Measurements from ENCODE around the gene YPEL1. TPM values are rescaled to one million over a fixed set of nuclear protein-coding genes. Genes with fewer than 3 reads are reported as not detected.

Gene YPEL1
- total RNA-seq, 1 donor from 2014 or later: 6.0 TPM

DNA sequence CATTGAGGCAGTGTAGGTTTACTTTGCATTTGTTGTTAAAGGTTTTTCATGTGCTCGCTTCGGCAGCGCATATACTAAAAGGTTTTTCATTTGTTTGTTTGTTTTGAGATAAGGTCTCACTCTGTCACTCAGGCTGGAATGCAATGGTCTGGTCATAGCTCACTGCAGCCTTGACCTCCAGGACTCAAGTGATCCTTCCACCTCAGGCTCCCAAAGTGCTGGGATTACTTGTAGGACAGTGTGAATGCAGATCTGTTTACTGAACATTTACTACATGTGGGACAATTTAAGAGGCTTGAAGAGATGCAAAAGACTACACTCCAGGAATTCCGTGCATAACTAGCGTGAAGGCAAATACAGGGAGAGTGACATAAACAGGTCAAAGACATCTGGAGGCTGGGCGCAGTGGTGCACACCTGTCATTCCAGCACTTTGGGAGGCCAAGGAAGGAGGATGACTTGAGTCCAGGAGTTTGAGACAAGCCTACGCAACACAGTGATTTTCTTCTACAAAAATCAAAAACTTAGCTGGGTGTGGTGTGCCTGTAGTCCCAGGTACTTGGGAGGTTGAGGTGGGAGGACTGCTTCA, 34.1 kb downstream of the YPEL1 start:
- Mint-ChIP-seq H3K9me3 (ENCODE audit: low read depth) (no peaks in the 10 kb centered on the region), H3K36me3 (ENCODE audit: low read depth) (no peaks in the 10 kb centered on the region), H3K4me3 (ENCODE audit: unreplicated experiment) (no peak overlapping the region), H3K27ac (ENCODE audit: unreplicated experiment) (no peak overlapping the region), H3K27me3 (ENCODE audit: low read depth) (no peaks in the 10 kb centered on the region), H3K4me1 (ENCODE audit: low read depth) (peaks cover 44% of the 10 kb centered on the region)
- TF ChIP-seq, protein P1, sequence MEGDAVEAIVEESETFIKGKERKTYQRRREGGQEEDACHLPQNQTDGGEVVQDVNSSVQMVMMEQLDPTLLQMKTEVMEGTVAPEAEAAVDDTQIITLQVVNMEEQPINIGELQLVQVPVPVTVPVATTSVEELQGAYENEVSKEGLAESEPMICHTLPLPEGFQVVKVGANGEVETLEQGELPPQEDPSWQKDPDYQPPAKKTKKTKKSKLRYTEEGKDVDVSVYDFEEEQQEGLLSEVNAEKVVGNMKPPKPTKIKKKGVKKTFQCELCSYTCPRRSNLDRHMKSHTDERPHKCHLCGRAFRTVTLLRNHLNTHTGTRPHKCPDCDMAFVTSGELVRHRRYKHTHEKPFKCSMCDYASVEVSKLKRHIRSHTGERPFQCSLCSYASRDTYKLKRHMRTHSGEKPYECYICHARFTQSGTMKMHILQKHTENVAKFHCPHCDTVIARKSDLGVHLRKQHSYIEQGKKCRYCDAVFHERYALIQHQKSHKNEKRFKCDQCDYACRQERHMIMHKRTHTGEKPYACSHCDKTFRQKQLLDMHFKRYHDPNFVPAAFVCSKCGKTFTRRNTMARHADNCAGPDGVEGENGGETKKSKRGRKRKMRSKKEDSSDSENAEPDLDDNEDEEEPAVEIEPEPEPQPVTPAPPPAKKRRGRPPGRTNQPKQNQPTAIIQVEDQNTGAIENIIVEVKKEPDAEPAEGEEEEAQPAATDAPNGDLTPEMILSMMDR (IDR thresholded peaks at IDR 0.05): no peak
- DNase-seq (ENCODE audit: low spot score): no peak

DNA sequence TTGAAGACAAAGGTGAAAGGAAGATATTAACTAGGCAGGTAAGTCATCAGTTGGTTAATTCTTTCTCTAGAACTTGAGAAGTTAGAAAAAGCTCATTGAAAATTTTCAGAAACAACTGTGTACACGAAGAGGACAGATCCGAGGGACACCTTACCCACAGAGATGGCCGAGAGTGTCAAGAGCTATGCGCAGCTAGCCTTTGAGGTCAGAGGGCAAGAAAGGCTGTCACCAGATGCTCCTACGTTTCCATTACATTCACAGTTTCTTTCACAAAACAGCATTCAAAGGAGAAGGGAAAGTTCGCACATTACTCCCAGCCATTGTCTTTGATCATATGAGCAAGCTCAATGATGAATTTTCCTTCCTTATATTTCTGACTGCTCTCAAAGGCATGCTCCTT, 34.8 kb downstream of the YPEL1 start:
- Mint-ChIP-seq H3K27ac (ENCODE audit: unreplicated experiment) (no peak overlapping the region), H3K36me3 (ENCODE audit: low read depth) (no peaks in the 10 kb centered on the region), H3K9me3 (ENCODE audit: low read depth) (no peaks in the 10 kb centered on the region), H3K27me3 (ENCODE audit: low read depth) (no peaks in the 10 kb centered on the region), H3K4me1 (ENCODE audit: low read depth) (peaks cover 46% of the 10 kb centered on the region), H3K4me3 (ENCODE audit: unreplicated experiment) (no peak overlapping the region)
- no peak for DNase-seq (ENCODE audit: low spot score)
- TF ChIP-seq, protein P1 (IDR thresholded peaks at IDR 0.05): no peak

- H3K9me3 Mint-ChIP-seq (ENCODE audit: low read depth): no peaks in the 10 kb centered on the region
- DNase-seq (ENCODE audit: low spot score): no peak
- peak overlapping the region; percentile 45 for H3K27ac Mint-ChIP-seq (ENCODE audit: unreplicated experiment)
- H3K36me3 Mint-ChIP-seq (ENCODE audit: low read depth): peaks cover 3% of the 10 kb centered on the region
- TF ChIP-seq, protein P1 (IDR thresholded peaks at IDR 0.05): no peak
- H3K4me1 Mint-ChIP-seq (ENCODE audit: low read depth): peaks cover 46% of the 10 kb centered on the region
- H3K27me3 Mint-ChIP-seq (ENCODE audit: low read depth): no peaks in the 10 kb centered on the region
- H3K4me3 Mint-ChIP-seq (ENCODE audit: unreplicated experiment): no peak overlapping the region
These were observed 36.0 kb downstream of the YPEL1 start for GRCh38 chr22:21699643-21700042.

DNA sequence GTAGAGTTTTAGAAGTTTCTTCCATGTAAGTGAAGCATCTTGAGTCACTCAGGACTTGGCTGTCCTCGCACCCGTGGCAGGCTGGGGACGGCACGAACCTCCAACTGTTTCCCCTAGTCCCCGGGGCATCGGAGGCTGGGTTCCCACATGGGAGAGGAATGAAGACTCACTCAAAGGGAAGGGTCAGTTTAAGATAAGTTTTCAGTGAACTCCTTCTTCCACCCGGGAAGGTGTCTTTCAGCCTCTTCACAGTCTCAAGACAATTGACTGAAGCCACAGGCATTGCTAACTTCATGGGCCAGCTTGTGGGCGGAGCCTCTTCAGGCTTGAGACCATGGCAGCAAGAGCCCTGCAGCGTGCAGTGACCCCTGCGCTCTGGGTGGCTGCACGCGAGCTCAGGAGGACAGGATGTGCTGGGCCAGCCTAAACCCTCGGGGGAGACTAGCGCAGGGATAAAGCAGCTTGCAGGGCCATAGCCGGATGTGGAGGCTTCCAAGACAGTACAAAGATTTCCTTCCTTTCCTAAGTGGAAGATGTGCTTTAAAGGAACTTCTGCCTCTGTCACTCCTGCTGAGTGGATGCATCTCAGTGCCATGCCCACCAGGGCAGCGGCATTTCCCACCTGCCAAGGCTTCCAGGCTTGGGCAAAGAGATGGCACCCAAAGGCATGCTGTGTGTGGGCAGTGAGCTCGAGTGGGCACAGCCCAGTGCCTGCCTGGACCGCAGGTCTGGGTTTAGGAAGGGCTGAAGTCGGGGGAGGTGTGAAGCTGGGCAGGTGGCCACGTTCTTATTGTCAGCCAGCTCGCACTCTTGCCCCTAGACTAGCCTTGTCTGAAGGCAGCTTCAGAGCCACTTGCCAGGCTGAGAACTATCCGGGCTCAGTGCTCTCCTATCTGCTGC, 36.9 kb downstream of the YPEL1 start:
- peak overlapping the region; percentile 23 for H3K4me3 Mint-ChIP-seq (ENCODE audit: unreplicated experiment)
- no peaks in the 10 kb centered on the region for H3K9me3 Mint-ChIP-seq (ENCODE audit: low read depth)
- DNase-seq (ENCODE audit: low spot score): no peak
- TF ChIP-seq, protein P1 (IDR thresholded peaks at IDR 0.05): no peak
- peak overlapping the region; percentile 98 for H3K27ac Mint-ChIP-seq (ENCODE audit: unreplicated experiment)
- peaks cover 46% of the 10 kb centered on the region for H3K4me1 Mint-ChIP-seq (ENCODE audit: low read depth)
- no peaks in the 10 kb centered on the region for H3K27me3 Mint-ChIP-seq (ENCODE audit: low read depth)
- H3K36me3 Mint-ChIP-seq (ENCODE audit: low read depth): peaks cover 4% of the 10 kb centered on the region

DNA sequence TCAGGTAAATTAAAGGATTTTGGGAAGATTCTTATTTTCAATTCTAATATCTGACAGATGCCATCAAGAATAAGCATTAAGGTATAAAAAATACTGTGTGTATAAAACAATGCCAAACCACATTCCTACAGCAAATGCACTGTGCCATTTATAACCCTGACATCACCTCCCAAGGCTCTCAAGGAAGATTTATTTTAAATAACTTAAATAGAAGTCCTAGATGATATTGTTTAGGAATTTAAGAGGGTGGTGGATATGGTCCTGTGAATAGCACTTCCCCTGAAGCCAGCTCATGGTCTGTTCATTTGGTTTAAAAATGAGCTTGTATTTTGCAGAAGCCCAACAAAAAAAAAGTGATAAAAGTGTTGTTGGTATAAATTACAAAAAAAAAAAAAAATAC, 37.7 kb downstream of the YPEL1 start:
- no peak overlapping the region for H3K4me3 Mint-ChIP-seq (ENCODE audit: unreplicated experiment)
- peaks cover 46% of the 10 kb centered on the region for H3K4me1 Mint-ChIP-seq (ENCODE audit: low read depth)
- H3K9me3 Mint-ChIP-seq (ENCODE audit: low read depth): no peaks in the 10 kb centered on the region
- no peak for DNase-seq (ENCODE audit: low spot score)
- TF ChIP-seq, protein P1 (IDR thresholded peaks at IDR 0.05): no peak
- H3K27ac Mint-ChIP-seq (ENCODE audit: unreplicated experiment): peak overlapping the region; percentile 98
- no peaks in the 10 kb centered on the region for H3K27me3 Mint-ChIP-seq (ENCODE audit: low read depth)
- H3K36me3 Mint-ChIP-seq (ENCODE audit: low read depth): peaks cover 7% of the 10 kb centered on the region

Measured in chondrocyte (in vitro differentiated cells).